Measurements from ENCODE around the gene CENATAC. TPM values are rescaled to one million over a fixed set of nuclear protein-coding genes. Genes with fewer than 3 reads are reported as not detected.

Gene CENATAC
- total RNA-seq, 2 experiments from 2014 or later, result 47.7 to 60.6 TPM

DNA sequence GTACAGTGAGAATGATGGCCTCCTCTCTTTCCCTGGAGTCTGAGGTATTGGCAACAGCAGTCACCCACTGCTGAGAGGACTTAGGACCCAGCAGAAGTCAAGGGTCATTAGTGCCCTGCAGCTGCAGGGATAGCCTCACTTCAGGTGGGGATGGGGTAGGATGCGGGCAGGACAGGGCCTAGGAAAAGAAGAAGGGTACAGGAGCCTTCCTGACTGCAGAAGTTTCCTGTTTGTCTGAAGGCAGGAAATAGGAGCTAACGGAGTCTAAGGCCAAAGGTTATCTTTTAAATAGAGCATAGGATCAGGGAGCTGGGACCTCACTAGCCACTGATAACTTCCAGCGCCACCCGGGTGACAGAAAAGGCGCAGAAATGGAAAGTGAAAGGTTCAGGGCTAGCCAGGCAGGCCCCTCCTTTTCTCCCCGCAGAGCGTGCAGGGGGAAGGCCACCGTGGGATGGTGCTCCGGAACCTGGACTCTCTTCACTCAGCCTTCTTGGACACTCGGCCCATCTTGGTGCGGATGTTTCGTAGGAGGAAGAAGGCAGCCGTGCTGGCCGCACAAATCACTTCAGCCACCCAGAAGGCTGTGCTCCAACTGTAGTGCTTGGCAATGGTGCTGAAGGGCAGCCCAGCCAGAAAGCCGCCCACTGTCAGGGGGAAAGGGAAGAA, 26.6 kb downstream of the CENATAC start:
- CTCF ChIA-PET (ENCODE audit: unreplicated experiment), result interaction anchor here (1.0 kb wide), 1 partner anchor 31 kb away, joined by 3 read pairs; no protein-coding TSS in a partner anchor
- no peak overlapping the region for H2AFZ ChIP-seq (ENCODE audit: low read length)
- no peaks in the 10 kb centered on the region for H3K9me3 ChIP-seq (ENCODE audit: low read length)
- intact Hi-C loops (cut with micrococcal nuclease; ENCODE audit: unreplicated experiment), result no loop called here
- H3K4me1 ChIP-seq (ENCODE audit: insufficient read depth, low read length, poor library complexity, severe bottlenecking), result peaks cover 27% of the 10 kb centered on the region
- H3K27ac ChIP-seq (ENCODE audit: low read depth, low read length, poor library complexity, severe bottlenecking), result no peak overlapping the region
- H3K79me2 ChIP-seq (ENCODE audit: insufficient read depth, low read depth, low read length), result peaks cover 28% of the 10 kb centered on the region
- H3K4me2 ChIP-seq (ENCODE audit: low read length), result no peak overlapping the region
- no peak for TF ChIP-seq EZH2phosphoT487 (IDR thresholded peaks at IDR 0.05; ENCODE audit: borderline replicate concordance, low read depth, low read length)
- TF ChIP-seq, protein P1, sequence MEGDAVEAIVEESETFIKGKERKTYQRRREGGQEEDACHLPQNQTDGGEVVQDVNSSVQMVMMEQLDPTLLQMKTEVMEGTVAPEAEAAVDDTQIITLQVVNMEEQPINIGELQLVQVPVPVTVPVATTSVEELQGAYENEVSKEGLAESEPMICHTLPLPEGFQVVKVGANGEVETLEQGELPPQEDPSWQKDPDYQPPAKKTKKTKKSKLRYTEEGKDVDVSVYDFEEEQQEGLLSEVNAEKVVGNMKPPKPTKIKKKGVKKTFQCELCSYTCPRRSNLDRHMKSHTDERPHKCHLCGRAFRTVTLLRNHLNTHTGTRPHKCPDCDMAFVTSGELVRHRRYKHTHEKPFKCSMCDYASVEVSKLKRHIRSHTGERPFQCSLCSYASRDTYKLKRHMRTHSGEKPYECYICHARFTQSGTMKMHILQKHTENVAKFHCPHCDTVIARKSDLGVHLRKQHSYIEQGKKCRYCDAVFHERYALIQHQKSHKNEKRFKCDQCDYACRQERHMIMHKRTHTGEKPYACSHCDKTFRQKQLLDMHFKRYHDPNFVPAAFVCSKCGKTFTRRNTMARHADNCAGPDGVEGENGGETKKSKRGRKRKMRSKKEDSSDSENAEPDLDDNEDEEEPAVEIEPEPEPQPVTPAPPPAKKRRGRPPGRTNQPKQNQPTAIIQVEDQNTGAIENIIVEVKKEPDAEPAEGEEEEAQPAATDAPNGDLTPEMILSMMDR (conservative IDR thresholded peaks at IDR 0.05; ENCODE audit: low read length), result no peak
- BruUV-seq (replicated peaks), result no TSS peak
- peaks cover 63% of the 10 kb centered on the region for H3K36me3 ChIP-seq (ENCODE audit: insufficient read depth, low read length)
- H4K20me1 ChIP-seq (ENCODE audit: insufficient read depth, low read length), result peaks cover 8% of the 10 kb centered on the region; the same call in 1 of the 2 replicates
- no peak for DNase-seq (ENCODE audit: low spot score)
- H3K4me3 ChIP-seq (ENCODE audit: low read depth, low read length, poor library complexity, severe bottlenecking), result no peak overlapping the region
- H3K9me2 ChIP-seq (ENCODE audit: insufficient read depth, low read length), result no peaks in the 10 kb centered on the region
- POLR2A ChIA-PET, result interaction anchor here (0.5 to 0.8 kb wide), 2 partner anchors 14 to 27 kb away, joined by 3 to 4 read pairs; partner anchors contain the start of gene CENATAC

DNA sequence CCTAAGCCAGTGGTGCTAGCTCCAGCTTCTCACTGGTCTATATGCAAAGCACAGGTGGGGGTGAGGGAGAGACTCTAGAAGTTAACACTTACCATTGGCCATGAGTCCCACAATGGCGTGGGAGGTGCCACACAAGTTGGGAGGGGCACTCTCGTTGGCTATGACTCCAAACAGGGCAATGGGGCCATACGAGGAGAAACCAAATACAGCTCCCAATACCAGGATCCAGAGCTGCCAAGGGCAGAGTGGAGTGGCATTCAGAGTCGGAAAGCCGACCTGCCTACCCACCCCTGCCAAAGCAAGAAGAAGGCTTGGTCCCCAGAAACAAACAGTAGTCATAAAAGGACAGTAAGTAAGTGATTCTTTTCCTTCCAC, 27.1 kb downstream of the CENATAC start:
- H3K36me3 ChIP-seq (ENCODE audit: insufficient read depth, low read length), result peaks cover 58% of the 10 kb centered on the region
- CTCF ChIA-PET (ENCODE audit: unreplicated experiment), result interaction anchor here (1.0 kb wide), 1 partner anchor 30 kb away, joined by 3 read pairs; no protein-coding TSS in a partner anchor

More for the DNA sequence above, 27.1 kb downstream of the CENATAC start:
- no peaks in the 10 kb centered on the region for H3K9me3 ChIP-seq (ENCODE audit: low read length)
- POLR2A ChIA-PET, result interaction anchor here (0.8 kb wide), 1 partner anchor 28 kb away, joined by 3 read pairs; the partner anchor contains the start of gene CENATAC
- H3K4me1 ChIP-seq (ENCODE audit: insufficient read depth, low read length, poor library complexity, severe bottlenecking), result peaks cover 27% of the 10 kb centered on the region
- no TSS peak for BruUV-seq (replicated peaks)
- intact Hi-C loops (cut with micrococcal nuclease; ENCODE audit: unreplicated experiment), result no loop called here
- H3K79me2 ChIP-seq (ENCODE audit: insufficient read depth, low read depth, low read length), result peaks cover 23% of the 10 kb centered on the region
- no peak overlapping the region for H3K4me2 ChIP-seq (ENCODE audit: low read length)
- H3K27ac ChIP-seq (ENCODE audit: low read depth, low read length, poor library complexity, severe bottlenecking), result no peak overlapping the region
- TF ChIP-seq, protein P1 (conservative IDR thresholded peaks at IDR 0.05; ENCODE audit: low read length), result no peak
- TF ChIP-seq EZH2phosphoT487 (IDR thresholded peaks at IDR 0.05; ENCODE audit: borderline replicate concordance, low read depth, low read length), result no peak
- peaks cover 3% of the 10 kb centered on the region; the same call in 1 of the 2 replicates for H4K20me1 ChIP-seq (ENCODE audit: insufficient read depth, low read length)
- no peak overlapping the region for H2AFZ ChIP-seq (ENCODE audit: low read length)
- no peak for DNase-seq (ENCODE audit: low spot score)
- no peak overlapping the region for H3K4me3 ChIP-seq (ENCODE audit: low read depth, low read length, poor library complexity, severe bottlenecking)
- H3K9me2 ChIP-seq (ENCODE audit: insufficient read depth, low read length), result no peaks in the 10 kb centered on the region
